Stomach (tissue), 4 donors: Measurements from ENCODE around the gene ATG14.
"Not testable (repeated sequence)": the region's sequence is repeated elsewhere in the genome, so short reads cannot be mapped to it uniquely, and the experiment has no call there.

Experiments
- CTCF ChIP-seq, 7 experiments: fragments of 450-650 bp in 4 of 7; fragments of 200-600 bp in 3 of 7; sonication (generic) in 3 of 7; IDR thresholded peaks; one replicate each; pipeline ENCODE4 v1.5.1; 2016 to 2019; ENCODE audit warnings: antibody characterized with exemption in 7 of 7, control low read depth in 2 of 7, mild to moderate bottlenecking in 1 of 7
- POLR2A ChIP-seq, 4 donors: fragments of 450-650 bp; IDR thresholded peaks; one replicate each; pipeline ENCODE4 v1.6.1; 2016; ENCODE audit warnings: antibody characterized with exemption in 4 of 4, control low read depth in 2 of 4, mild to moderate bottlenecking in 1 of 4, moderate library complexity in 1 of 4

DNA sequence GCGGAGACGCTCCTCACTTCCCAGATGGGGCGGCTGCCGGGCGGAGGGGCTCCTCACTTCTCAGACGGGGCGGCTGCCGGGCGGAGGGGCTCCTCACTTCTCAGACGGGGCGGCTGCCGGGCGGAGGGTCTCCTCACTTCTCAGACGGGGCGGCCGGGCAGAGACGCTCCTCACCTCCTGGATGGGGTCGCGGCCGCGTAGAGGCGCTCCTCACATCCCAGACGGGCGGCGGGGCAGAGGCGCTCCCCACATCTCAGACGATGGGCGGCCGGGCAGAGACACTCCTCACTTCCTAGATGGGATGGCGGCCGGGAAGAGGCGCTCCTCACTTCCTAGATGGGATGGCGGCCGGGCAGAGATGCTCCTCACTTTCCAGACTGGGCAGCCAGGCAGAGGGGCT lies 44.8 kb upstream of the ATG14 start:
- TF ChIP-seq POLR2A, CTCF (IDR thresholded peaks at IDR 0.05): not testable (repeated sequence)
